HG03575 (cell line): Measurements from ENCODE around the gene HSD11B1.
A peak's percentile ranks its signal among the peaks of the same experiment; 100 is the strongest.

Experiments used
- ATAC-seq: cut with Tn5 transposase; IDR thresholded peaks from one replicate; pipeline ENCODE4 v1.9.1; 2021; ENCODE audit not compliant: unreplicated experiment, insufficient number of reproducible peaks, low FRiP score; ENCODE audit errors: extremely low read depth

HSD11B1 gene

GRCh38 chr1:209747580-209748262, 43.1 kb downstream of the HSD11B1 start:
- peak; percentile 43 for ATAC-seq

GRCh38 chr1:209748620-209749019, 44.0 kb downstream of the HSD11B1 start:
- no peak for ATAC-seq

GRCh38 chr1:209749205-209749604, 44.6 kb downstream of the HSD11B1 start:
- no peak for ATAC-seq

GRCh38 chr1:209749670-209750323, 45.2 kb downstream of the HSD11B1 start:
- ATAC-seq, result no peak

GRCh38 chr1:209751627-209752231, 47.1 kb downstream of the HSD11B1 start:
- peak; percentile 39 for ATAC-seq

- no peak for ATAC-seq
These were observed 48.2 kb downstream of the HSD11B1 start for GRCh38 chr1:209752890-209753289.

GRCh38 chr1:209755256-209755655, 50.6 kb downstream of the HSD11B1 start:
- ATAC-seq, result no peak

GRCh38 chr1:209755926-209756614, 51.4 kb downstream of the HSD11B1 start, which contains the start of gene TRAF3IP3:
Gene TRAF3IP3, plus strand, starts transcription at chr1:209756053. Its CDS starts 3,987 bp downstream, at chr1:209760040.
- peak; percentile 48 for ATAC-seq

GRCh38 chr1:209756615-209757445, 52.2 kb downstream of the HSD11B1 start:
- no peak for ATAC-seq

- no peak for ATAC-seq
These were observed 53.8 kb downstream of the HSD11B1 start for GRCh38 chr1:209758400-209758799.

GRCh38 chr1:209759829-209760359, 55.2 kb downstream of the HSD11B1 start:
- ATAC-seq, result no peak

GRCh38 chr1:209761011-209761635, 56.5 kb downstream of the HSD11B1 start:
- ATAC-seq, result no peak

- ATAC-seq, result no peak
These were observed 61.4 kb downstream of the HSD11B1 start for GRCh38 chr1:209766051-209766450.

- ATAC-seq, result no peak
These were observed 62.5 kb downstream of the HSD11B1 start for GRCh38 chr1:209767096-209767495.

- no peak for ATAC-seq
These were observed 63.1 kb downstream of the HSD11B1 start for GRCh38 chr1:209767706-209768105.

- ATAC-seq, result peak; percentile 79
These were observed 63.7 kb downstream of the HSD11B1 start for GRCh38 chr1:209768354-209768774.

GRCh38 chr1:209769171-209769904, 64.7 kb downstream of the HSD11B1 start:
- ATAC-seq, result peak; percentile 67
